PC-3 (cell line): Measurements from ENCODE around the gene CSF2.

Experiments used
- EZH2phosphoT487 ChIP-seq: fragments of 300-600 bp; sonication (generic); IDR thresholded peaks from 2 replicates; pipeline ENCODE4 v1.6.1; 2018; ENCODE audit warnings: mild to moderate bottlenecking, antibody characterized with exemption, low read length, borderline replicate concordance
- TF ChIP-seq, protein P1 (sequence below): fragments of 300-600 bp; sonication (generic); conservative IDR thresholded peaks from 2 replicates; pipeline ENCODE4 v1.5.1; 2017; ENCODE audit warnings: antibody characterized with exemption, low read depth, mild to moderate bottlenecking, low read length

DNA sequence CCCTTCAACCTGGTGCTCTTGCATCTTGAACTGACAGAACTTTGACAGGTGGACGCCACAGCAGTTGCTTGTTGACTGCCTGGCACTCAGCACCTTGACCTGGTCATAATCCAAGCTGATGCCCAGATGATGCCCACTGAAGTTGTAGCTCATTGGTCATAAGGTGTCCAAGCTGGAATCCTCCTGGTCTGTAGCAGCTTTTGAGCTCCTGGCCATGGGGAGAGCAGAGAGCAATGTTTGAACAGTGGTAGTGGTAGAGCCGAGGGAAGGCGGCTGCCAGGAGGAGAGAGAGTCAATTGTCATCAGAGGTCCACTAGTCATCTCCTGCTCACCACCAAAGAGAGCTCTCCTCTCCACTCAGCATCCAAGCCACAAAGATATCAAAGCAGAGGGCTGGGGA is 23.3 kb downstream of the CSF2 start:
- TF ChIP-seq, protein P1, sequence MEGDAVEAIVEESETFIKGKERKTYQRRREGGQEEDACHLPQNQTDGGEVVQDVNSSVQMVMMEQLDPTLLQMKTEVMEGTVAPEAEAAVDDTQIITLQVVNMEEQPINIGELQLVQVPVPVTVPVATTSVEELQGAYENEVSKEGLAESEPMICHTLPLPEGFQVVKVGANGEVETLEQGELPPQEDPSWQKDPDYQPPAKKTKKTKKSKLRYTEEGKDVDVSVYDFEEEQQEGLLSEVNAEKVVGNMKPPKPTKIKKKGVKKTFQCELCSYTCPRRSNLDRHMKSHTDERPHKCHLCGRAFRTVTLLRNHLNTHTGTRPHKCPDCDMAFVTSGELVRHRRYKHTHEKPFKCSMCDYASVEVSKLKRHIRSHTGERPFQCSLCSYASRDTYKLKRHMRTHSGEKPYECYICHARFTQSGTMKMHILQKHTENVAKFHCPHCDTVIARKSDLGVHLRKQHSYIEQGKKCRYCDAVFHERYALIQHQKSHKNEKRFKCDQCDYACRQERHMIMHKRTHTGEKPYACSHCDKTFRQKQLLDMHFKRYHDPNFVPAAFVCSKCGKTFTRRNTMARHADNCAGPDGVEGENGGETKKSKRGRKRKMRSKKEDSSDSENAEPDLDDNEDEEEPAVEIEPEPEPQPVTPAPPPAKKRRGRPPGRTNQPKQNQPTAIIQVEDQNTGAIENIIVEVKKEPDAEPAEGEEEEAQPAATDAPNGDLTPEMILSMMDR: no peak
- no peak for TF ChIP-seq EZH2phosphoT487
